GM18861 (cell line): Measurements from ENCODE around the gene MBNL2.

ENCODE experiments used
- ATAC-seq: cut with Tn5 transposase; IDR thresholded peaks from one replicate; pipeline ENCODE4 v1.9.1; 2021; ENCODE audit not compliant: unreplicated experiment

The MBNL2 gene

GRCh38 chr13:97249796-97250495 lies 27.8 kb downstream of the MBNL2 start:
- no peak for ATAC-seq

GRCh38 chr13:97250560-97250959 lies 28.4 kb downstream of the MBNL2 start:
- ATAC-seq: no peak

DNA sequence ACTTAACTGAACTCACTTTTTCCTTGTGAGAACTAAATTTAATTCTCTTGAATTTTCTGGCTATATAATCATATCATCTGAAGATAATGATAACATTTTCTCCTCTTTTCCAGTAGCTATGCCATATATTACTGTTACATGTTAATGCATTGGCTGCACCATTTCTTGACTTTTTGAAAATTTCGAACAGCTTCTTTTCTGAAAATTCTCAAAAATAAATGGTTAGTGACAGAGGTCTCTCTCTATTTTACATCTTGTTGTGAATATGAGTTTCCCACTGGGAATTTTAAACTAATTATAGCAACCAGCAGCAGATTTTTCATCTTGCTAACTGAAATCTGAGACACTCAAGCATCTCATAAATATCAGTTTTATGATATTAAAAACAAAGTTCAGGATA lies 30.6 kb downstream of the MBNL2 start:
- ATAC-seq: no peak

DNA sequence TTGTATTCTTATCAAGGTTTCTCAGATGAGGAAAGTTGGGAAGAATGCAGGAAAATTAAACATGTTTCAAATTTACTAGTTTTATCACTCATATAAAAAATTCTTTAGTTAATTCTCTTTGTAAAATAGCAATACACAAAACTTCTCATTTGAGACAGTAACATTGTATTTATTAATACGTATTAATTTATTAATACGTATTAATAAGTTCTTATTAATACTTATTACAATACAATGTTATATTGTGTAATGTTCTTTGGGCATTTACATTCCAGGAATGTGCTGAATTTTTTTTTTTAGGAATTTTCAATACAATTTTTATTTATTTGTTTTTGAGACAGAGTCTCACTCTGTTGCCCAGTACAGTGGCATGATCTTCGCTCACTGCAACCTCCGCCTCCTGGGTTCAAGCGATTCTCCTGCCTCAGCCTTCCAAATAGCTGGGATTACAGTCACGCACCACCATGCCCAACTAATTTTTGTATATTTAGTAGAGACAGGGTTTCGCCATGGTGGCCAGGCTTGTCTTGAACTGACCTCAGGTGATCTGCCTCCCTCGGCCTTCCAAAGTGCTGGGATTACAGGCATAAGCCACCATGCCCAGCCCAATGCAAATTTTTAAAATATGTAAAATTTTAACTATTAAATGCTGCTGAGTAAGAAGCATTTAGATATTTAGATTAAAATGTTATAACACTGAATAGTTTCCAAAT lies 31.6 kb downstream of the MBNL2 start:
- no peak for ATAC-seq

DNA sequence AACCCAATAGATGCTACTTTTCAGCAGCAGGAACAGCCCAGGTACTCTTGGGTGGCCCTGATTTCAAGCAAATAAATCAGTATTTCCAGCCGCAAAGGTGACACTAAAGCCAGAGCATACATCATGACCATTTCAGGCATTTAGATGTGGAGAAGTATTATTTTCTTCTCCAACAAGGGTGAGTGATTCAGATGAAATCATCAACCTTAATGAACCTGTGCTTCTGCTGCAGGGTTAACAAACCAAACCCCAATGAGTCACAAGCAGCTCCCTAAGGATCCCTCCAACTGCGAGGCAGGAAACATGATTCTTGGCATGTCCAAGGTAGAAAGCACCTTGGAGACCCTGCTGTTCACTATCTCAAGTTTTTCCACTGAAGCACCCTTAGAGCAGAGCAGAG lies 32.7 kb downstream of the MBNL2 start:
- ATAC-seq: no peak

GRCh38 chr13:97255515-97256021 lies 33.4 kb downstream of the MBNL2 start:
- ATAC-seq: no peak

- ATAC-seq: no peak
These were observed 34.2 kb downstream of the MBNL2 start for GRCh38 chr13:97256343-97256783.

- ATAC-seq: no peak
These were observed 35.2 kb downstream of the MBNL2 start for GRCh38 chr13:97257228-97257755.

DNA sequence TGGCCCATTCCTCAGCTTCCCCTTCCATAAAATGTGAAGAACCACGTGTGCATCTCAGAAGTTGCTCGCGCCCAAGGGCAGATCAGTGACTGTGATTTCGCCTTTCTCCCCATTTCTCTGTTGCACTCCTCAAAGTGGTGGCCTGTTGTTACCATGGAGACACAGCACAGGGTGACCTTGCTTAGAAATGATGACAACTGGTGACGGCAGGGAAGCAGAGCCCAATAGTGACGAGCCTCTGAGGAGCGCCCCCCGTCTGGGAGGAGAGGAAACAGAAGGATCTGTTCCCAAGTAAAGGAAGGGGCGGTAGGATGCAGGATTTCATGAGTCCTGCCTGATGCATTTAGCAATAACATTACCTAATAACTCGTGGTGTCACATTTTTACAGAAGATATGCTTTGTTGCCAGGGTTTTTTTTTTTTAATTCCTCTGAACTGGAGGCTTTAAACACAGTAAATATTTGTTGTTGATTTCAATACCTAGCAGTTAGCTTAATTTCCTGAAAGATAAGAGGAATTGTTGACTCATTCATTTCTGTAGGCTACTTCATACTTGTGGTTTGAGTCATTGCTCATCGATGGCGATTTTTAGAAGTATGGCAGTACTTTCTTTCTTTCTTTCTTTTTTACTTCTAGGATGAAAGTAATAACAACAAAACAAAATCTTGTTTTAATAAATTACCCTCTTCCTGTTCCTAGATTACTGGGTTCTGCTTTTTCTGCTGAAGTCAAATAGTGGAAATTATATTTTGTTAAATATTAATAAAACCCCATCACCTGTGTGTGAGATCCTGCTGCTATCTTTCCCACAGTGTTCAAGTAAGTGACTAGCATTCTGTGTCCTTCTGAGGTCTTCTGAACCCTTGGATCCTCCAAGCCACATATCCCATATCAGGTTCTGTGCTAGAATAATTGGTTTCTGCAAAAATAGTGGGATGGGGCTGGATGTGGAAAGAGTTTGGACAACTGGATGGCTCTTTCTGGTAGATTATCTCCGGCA lies 36.0 kb downstream of the MBNL2 start:
- peak; percentile 78 for ATAC-seq

DNA sequence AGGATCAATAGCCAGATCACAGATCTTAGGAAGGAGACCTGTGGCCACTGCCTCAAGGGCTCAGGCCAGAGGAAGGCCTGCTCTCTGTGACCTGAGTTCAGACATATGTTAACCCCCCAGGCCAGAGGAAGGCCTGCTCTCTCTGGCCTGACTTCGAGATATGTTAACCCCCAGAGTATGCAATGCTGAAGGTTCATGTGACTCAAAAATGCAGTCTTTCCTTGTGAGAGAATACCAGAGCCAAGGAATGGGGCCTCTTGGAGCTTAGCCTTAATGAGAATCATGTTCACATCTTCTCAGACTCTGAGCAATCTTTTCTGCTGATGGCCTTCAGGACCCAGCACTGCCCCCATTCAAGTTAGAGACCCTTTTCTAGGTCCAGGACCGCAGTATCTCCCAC lies 36.7 kb downstream of the MBNL2 start:
- no peak for ATAC-seq

- ATAC-seq: no peak
These were observed 37.3 kb downstream of the MBNL2 start for GRCh38 chr13:97259410-97259797.

- ATAC-seq: no peak
These were observed 37.9 kb downstream of the MBNL2 start for GRCh38 chr13:97259798-97260714.

GRCh38 chr13:97261254-97262005 lies 39.3 kb downstream of the MBNL2 start:
- peak; percentile 55 for ATAC-seq

DNA sequence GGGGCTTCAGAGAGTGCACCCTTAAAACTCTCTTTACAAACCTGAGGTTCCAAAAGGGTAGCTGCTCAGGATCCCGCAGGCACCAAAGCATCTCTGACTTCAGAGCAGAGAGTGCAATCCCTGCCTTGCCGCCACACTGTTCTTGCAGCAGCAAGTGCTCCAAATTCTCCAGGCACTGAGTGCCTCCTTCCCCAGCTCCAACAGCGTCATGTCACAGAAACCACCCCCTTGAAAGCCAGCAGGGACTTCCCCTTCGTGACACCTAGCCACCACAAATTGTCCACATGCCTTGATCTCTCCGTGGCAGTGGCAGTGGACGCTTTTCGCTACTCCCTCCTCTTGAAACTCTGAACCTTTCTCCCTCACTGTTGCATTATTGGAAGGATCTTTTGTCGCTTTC lies 39.9 kb downstream of the MBNL2 start:
- no peak for ATAC-seq

DNA sequence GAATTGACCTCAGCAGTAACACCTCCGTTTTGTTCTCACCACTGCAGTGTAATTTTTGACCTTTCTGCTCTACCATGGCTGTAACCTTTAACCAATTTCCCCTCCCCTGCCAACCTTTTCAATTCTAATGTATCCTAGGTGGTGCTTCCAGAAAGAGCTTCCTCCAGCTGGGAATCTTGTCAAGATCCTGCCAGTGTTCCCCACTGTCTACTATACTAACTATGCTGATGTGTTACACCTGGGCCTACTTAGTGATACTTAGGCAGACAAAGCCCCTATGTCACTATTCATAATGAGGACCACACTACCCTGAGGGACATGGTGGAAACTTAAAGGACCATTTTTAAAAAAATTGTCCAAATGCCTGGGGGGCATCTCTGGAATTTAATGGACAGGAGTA lies 41.0 kb downstream of the MBNL2 start:
- no peak for ATAC-seq

DNA sequence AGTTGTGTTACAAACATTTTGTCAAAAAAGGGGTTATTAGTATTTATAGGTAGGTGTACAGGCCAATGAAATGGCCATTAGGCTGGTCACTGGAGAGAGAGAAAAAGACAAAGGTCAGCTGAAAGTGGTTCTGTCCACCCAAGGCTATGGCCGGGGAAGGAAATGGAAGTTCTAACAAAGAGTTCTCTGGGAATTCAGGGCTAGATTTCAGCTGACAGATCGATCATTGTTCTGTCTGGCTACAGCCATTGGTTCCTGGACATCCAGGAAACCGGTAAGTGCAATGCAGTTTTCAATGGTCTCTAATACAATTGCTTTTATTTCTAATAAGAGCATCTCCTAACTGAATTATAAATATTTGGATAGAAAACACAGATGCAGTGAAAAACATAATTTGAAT lies 42.5 kb downstream of the MBNL2 start:
- ATAC-seq: no peak

DNA sequence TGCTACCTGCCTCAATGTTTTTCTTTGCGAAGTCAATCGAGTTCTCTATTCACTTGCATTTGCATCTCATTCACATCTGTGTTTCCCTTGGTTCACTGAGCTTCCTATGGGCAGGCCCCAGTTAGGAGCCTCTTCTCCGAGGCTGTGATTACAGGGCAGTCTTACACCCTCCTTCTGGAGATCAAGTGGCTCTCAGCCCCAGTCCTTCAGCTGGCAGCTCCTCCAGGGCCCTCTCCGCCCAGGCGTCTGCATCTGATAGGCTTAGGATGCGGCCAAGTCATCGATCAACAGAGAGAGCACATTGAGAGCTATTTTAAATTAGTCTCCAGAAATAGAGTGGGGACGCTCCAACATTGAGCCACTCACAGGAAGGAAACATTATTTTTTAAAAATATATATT lies 44.2 kb downstream of the MBNL2 start:
- ATAC-seq: no peak

- ATAC-seq: no peak
These were observed 44.8 kb downstream of the MBNL2 start for GRCh38 chr13:97266772-97267417.
